OCI-LY3 (cell line): Measurements from ENCODE around the gene RPL13A.

Experiments
- CTCF ChIP-seq: fragments of 200-600, 300-600 bp; sonication (generic); IDR thresholded peaks from 2 replicates; pipeline ENCODE4 v1.5.1; 2014; ENCODE audit warnings: antibody characterized with exemption, low read length, low read depth
- EZH2phosphoT487 ChIP-seq: fragments of 200-600 bp; shearing (Covaris generic); IDR thresholded peaks from 2 replicates; pipeline ENCODE4 v1.6.1; 2018; ENCODE audit warnings: antibody characterized with exemption, mixed run types, low read depth

DNA sequence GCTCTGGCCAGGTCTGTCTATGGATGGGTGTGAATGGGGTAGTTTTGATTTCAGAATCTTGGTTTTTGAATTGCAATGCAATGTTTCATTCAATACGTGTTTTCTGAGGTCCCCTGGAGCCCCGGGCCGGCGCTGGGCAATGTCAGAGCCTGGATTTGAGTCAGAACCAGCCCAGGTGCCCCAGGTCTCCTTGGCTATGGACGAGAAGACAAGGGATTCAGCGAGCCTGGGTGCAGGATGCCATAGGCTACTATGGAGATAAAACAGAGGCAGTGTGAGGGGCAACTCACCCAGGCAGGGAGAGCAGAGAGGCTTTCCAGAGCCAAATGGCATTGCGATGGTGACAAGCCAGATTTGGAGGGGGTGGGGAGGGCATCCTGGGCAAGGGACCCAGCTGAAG lies 1.2 kb upstream of the RPL13A start:
- TF ChIP-seq CTCF (no peak), EZH2phosphoT487 (no peak)
